ENCODE data around the gene RBM26. TPM values are rescaled to one million over a fixed set of nuclear protein-coding genes. Genes with fewer than 3 reads are reported as not detected.
A peak's percentile ranks its signal among the peaks of the same experiment; 100 is the strongest.

Gene RBM26
- total RNA-seq, 4 donors from 2014 or later: 54.7 to 67.5 (median 56.8) TPM

DNA sequence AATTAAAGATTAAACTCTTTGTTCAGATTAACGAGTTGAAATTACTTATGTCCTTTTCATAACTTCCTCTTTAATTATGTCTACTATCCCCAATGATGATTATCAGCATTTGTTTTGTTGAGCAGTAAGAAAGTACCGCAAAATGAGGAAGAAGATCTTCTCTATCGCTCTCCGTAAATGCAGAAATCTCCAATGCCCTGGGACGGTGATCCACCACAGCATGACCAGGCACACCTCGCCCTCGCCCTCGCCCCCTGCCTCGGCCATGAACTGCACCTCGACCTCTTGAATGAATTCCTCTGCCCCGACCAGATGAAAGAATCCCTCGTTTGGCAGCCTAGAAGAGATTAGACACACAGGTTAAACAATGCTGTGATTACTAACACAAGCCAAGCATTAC is 69.1 kb downstream of the RBM26 start:
- H3K4me1 ChIP-seq: no peaks in the 10 kb centered on the region
- WGBS, 2 donors: 91 to 93% methylated on average over 12 of the region's 12 CpGs
- H3K36me3 ChIP-seq: peaks cover 30 to 47% of the 10 kb centered on the region in 2 donors
- no peak overlapping the region for H3K27ac ChIP-seq
- no peaks in the 10 kb centered on the region for H3K9me3 ChIP-seq
- H3K4me3 ChIP-seq (replicated peaks in 1 of 3): no peak overlapping the region
- no peak for DNase-seq
- intact Hi-C loops (cut with DNase I): no loop called here
- H3K27me3 ChIP-seq: no peaks in the 10 kb centered on the region
- TF ChIP-seq, protein P1, sequence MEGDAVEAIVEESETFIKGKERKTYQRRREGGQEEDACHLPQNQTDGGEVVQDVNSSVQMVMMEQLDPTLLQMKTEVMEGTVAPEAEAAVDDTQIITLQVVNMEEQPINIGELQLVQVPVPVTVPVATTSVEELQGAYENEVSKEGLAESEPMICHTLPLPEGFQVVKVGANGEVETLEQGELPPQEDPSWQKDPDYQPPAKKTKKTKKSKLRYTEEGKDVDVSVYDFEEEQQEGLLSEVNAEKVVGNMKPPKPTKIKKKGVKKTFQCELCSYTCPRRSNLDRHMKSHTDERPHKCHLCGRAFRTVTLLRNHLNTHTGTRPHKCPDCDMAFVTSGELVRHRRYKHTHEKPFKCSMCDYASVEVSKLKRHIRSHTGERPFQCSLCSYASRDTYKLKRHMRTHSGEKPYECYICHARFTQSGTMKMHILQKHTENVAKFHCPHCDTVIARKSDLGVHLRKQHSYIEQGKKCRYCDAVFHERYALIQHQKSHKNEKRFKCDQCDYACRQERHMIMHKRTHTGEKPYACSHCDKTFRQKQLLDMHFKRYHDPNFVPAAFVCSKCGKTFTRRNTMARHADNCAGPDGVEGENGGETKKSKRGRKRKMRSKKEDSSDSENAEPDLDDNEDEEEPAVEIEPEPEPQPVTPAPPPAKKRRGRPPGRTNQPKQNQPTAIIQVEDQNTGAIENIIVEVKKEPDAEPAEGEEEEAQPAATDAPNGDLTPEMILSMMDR (IDR thresholded peaks at IDR 0.05): no peak
- no peak for TF ChIP-seq POLR2A (IDR thresholded peaks at IDR 0.05)

DNA sequence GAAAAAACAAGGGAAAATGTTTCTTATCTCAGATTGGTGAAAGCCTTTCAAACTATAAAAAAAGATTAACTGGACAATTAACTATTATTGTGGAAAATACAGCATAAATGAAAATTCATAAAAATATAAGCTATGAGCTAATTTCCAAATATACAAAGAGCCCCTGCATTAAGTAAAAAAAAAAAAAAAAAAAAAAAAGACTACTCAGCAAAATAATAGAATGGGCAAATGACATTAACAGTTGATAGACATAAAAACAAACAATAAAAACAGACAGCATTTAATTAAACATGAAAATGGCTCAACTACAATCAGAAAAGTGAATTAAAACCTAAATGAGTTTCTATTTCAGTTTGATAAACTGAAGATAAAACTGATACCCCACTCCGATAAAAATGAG is 77.5 kb downstream of the RBM26 start:
- Histone ChIP-seq H3K27me3 (no peaks in the 10 kb centered on the region), H3K36me3 (peaks cover 0 to 4% of the 10 kb centered on the region in 2 donors), H3K9me3 (no peaks in the 10 kb centered on the region), H3K27ac (no peak overlapping the region), H3K4me3 (replicated peaks in 1 of 3) (no peak overlapping the region), H3K4me1 (no peaks in the 10 kb centered on the region)
- WGBS, 2 donors: 95 to 100% methylated on average over 1 of the region's 1 CpG
- no peak for DNase-seq
- TF ChIP-seq, protein P1 (IDR thresholded peaks at IDR 0.05): no peak
- no peak for TF ChIP-seq POLR2A (IDR thresholded peaks at IDR 0.05)
- intact Hi-C loops (cut with DNase I): no loop called here

DNA sequence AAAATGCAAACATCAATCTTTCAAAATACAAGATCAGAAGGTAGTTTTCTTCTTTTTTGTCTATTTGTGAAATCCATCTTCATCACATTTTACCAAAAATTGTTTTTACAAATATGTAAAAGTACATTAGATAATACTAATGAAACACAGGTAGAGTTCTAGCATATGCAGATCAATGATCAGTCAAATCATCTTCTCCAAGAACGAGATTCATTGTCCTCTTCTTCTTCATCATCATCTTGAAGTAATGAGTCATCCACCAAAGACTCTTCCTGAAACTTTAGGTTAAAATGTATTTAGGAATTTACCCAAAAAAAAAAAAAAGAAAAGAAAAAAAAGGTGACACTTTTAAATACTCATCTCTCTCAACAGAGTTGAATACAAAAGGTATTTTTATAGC is 85.6 kb downstream of the RBM26 start:
- Histone ChIP-seq H3K4me3 (replicated peaks in 1 of 3) (no peak overlapping the region), H3K27ac (no peak overlapping the region), H3K27me3 (no peaks in the 10 kb centered on the region), H3K4me1 (no peaks in the 10 kb centered on the region), H3K9me3 (no peaks in the 10 kb centered on the region), H3K36me3 (peaks cover 0 to 4% of the 10 kb centered on the region in 2 donors)
- no peak for DNase-seq
- TF ChIP-seq POLR2A (IDR thresholded peaks at IDR 0.05): no peak
- TF ChIP-seq, protein P1 (IDR thresholded peaks at IDR 0.05): no peak
- intact Hi-C loops (cut with DNase I): no loop called here
- WGBS, 2 donors: 93% methylated on average over 1 of the region's 1 CpG

DNA sequence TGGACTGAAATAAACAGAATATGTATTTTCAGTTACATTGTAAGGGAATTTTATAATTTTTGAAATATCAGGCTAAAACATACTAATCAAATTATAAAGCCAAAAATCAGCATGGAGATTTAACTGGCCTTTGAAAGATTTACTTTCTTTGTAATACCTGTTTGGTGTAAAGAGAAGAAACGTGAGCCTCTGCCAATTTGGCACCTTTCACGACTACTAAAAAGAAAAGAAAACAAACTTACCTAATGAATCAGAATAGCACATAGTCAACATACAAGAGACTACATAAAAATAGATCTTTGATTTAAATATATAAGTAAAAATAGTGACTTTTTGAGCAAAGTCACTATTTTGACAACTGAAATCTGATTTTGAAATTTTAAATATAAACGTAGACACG is 87.4 kb downstream of the RBM26 start:
- Histone ChIP-seq H3K9me3 (no peaks in the 10 kb centered on the region), H3K27ac (no peak overlapping the region), H3K4me3 (replicated peaks in 1 of 3) (no peak overlapping the region), H3K36me3 (peaks cover 0 to 4% of the 10 kb centered on the region in 2 donors), H3K27me3 (no peaks in the 10 kb centered on the region), H3K4me1 (no peaks in the 10 kb centered on the region)
- TF ChIP-seq POLR2A (IDR thresholded peaks at IDR 0.05): no peak
- TF ChIP-seq, protein P1 (IDR thresholded peaks at IDR 0.05): no peak
- intact Hi-C loops (cut with DNase I): no loop called here
- 69 to 79% methylated on average over 4 of the region's 4 CpGs for WGBS, 2 donors
- DNase-seq: peak in 1 of 2 donors; percentile 8

DNA sequence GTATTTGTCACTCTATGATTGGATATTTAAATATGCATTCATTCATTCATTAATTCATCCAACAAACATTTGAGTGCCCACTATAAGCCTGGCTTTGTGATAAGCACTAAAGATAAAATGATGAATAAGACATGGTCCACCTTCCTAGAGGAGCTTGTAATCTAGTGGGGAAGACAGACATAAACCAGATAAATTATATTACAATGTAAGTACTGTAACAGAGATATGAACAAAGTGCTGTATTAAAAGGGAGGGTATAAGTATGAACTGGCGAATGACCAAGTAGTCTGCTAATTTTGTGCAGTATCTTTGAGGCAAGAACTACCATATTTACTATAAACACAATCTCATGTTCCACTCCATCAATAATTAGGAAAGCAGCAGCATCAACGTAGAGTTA is 88.2 kb downstream of the RBM26 start:
- Histone ChIP-seq H3K9me3 (no peaks in the 10 kb centered on the region), H3K4me3 (replicated peaks in 1 of 3) (no peak overlapping the region), H3K36me3 (peaks cover 0 to 4% of the 10 kb centered on the region in 2 donors), H3K27ac (no peak overlapping the region), H3K27me3 (no peaks in the 10 kb centered on the region), H3K4me1 (peaks cover 0 to under 1% of the 10 kb centered on the region in 2 donors)
- DNase-seq: no peak
- WGBS, 2 donors: 94% methylated on average over 2 of the region's 2 CpGs
- intact Hi-C loops (cut with DNase I): no loop called here
- TF ChIP-seq POLR2A (IDR thresholded peaks at IDR 0.05): no peak
- TF ChIP-seq, protein P1 (IDR thresholded peaks at IDR 0.05): no peak

All from thyroid gland (tissue), 4 donors.